ENCODE results near the gene UPK3BL1.
"Not testable (repeated sequence)": the region's sequence is repeated elsewhere in the genome, so short reads cannot be mapped to it uniquely, and the experiment has no call there.

UPK3BL1 gene, protein sequence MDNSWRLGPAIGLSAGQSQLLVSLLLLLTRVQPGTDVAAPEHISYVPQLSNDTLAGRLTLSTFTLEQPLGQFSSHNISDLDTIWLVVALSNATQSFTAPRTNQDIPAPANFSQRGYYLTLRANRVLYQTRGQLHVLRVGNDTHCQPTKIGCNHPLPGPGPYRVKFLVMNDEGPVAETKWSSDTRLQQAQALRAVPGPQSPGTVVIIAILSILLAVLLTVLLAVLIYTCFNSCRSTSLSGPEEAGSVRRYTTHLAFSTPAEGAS

GRCh38 chr7:102642691-102643090 lies at the start of gene UPK3BL1:
Gene UPK3BL1, minus strand, starts transcription at chr7:102642791. Its CDS starts 50 bp downstream, at chr7:102642741.
- DNase-seq, result not testable (repeated sequence)

GRCh38 chr7:102690602-102691001 lies 48.0 kb upstream of the UPK3BL1 start:
- not testable (repeated sequence) for DNase-seq

DNA sequence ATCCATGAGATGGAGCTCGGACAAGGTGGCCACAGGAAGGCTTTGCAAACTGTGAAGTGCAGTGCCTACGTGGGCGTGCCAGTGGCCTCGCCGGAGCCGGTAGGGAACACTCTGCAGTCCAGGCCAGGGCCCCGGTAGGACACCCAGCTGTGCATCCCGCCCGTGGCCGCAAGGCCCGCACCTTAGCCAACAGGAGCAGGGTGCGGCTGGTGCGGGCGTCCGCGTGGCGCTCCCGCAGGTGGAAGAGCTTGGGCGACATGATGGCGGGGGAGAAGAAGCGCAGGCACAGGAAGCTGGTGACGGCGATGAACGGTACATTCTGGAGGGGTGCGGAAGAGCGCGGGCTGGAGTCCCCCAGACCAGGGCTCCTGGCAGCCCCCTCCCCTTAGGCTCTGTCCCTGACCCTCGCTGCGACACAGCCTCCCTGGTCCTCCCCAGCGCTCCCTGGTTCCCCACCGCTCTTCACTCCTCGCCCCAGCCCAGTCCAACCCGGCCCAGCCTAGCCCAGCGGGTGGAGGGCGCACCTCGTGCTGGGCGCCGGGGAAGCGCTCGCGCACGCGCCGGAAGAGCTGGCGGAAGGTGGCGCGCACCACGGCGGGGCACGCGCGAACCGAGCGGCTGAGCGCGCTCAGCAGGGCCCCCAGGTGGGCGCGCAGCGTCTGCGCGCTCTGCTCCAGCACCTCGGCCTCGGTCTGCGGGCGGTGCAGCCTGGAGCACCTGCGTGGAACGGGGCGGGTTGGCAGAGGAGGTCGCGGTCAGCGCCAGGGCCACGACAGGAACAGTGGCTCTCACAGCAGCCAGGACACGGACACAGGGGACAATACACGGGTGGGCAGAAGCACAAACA lies 47.1 kb upstream of the UPK3BL1 start:
- DNase-seq, result peak; percentile 15

DNA sequence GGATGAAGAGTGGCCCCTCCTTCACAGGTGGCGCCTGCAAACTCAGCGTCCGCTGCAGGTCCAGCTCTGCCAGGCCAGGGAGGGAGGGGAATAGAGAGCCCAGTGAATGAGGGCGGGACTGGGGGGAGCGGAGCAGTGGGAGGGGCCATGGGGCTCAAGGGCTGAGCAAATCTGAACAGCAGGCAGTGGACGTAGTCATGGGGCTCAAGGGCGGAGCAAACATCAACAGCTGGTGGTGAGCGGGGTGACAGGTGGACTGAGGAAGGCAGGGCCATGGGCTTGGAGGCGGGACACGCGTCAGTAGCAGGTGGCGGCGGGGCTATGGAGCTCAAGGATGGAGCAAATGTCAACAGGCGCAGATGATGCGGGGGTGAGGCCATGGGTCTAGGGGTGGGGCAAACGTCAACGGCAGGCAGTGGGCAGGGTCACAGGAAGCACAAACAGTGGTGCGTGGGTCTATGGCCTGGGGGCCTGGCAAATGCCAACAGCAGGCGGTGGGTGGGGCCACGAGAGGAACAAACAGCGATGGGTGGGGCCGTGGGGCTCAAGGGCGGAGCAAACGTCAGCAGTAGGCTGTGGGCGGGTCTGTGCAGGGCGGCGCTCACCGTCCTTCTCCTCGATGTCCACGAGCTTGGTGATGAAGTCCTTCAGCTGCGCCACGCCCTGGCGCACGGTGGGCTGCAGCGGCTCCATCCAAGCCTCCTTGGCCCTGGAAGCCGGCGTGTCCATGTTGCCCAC lies 45.9 kb upstream of the UPK3BL1 start:
- DNase-seq, result not testable (repeated sequence)

DNA sequence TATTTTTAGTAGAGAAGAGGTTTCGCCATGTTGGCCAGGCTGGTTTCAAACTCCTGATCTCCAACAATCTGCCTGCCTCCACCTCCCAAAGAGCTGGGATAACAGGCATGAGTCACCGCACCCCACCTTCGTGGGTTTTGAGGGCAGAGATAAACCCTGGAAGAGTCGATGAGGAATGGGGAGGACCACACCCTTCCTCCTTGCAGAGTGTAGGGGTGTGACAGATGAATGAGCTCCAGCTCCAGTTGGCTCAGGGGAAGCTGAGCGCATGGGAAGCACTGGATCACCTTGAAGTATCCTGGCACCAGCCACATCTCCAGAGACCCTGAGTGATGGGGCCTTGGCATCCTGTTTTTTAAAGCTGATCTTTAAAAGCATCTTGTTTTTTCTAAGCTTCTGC lies 40.0 kb upstream of the UPK3BL1 start:
- not testable (repeated sequence) for DNase-seq

GRCh38 chr7:102680780-102681179 lies 38.2 kb upstream of the UPK3BL1 start:
- DNase-seq, result not testable (repeated sequence)

DNA sequence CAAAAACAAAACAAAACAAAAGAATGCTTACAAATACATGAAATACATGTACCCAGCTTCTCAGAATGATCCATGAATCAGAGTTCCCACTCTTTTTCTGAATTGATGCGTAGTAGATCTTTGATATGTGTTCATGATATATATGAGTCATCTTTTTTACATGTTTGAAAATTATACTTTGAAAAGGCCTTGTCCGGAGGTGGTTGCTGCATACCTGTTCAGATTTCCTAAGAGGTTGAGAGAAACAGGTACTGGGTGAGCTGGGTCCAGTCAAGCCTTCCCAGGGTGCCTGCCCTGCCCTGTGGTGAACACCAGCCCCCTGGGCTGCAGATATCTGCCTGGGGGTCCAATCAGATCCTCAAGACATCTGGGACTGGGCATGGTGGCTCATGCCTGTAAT lies 33.0 kb upstream of the UPK3BL1 start:
- DNase-seq, result peak; percentile 8

GRCh38 chr7:102673447-102674067 lies 31.0 kb upstream of the UPK3BL1 start:
- DNase-seq, result not testable (repeated sequence)

GRCh38 chr7:102671956-102672307 lies 29.3 kb upstream of the UPK3BL1 start:
- not testable (repeated sequence) for DNase-seq

GRCh38 chr7:102671166-102671955 lies 28.8 kb upstream of the UPK3BL1 start, which contains the start of gene POLR2J2:
Gene POLR2J2, minus strand, starts transcription at chr7:102671663. Its CDS starts 62 bp downstream, at chr7:102671601.
- DNase-seq, result not testable (repeated sequence)

DNA sequence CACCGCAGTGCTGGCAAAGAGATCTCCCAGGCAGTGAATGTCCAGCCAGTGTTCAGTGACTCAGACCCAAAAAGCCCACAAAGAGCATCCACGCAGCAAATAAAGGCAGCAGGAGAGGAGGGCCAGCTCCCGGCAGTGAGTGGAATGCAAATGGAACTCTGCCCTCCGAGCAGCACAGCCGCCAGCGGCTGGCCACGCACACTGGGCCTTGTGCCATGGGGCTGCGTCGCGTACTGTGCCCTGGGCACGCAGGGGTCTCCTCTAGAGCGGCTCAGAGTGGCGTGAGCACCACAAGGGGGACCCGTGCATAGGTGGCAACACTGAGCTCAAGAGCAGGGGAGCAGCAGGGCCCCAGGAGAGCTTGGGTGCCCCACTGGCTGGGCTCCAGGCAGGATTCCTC lies 24.9 kb upstream of the UPK3BL1 start:
- not testable (repeated sequence) for DNase-seq

GRCh38 chr7:102666850-102667249 lies 24.3 kb upstream of the UPK3BL1 start:
- DNase-seq, result not testable (repeated sequence)

DNA sequence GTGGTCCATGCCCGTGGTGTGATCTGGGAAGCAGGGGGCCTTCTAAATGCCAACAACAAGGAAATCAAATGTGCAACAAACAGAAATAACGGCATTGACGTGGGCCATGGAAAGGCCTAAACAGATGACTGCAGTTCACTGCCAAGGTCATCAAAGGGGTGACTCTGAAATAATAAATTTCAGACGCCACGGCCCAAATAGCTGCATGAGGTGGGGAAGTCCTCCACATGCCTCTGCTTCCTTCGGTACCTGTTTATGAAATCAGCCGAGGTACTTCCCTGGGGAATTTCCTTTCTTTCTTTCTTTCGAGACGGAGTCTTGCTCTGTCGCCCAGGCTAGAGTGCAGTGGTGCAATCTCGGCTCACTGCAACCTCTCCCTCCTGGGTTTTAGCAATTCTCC lies 22.2 kb upstream of the UPK3BL1 start:
- DNase-seq, result not testable (repeated sequence)

DNA sequence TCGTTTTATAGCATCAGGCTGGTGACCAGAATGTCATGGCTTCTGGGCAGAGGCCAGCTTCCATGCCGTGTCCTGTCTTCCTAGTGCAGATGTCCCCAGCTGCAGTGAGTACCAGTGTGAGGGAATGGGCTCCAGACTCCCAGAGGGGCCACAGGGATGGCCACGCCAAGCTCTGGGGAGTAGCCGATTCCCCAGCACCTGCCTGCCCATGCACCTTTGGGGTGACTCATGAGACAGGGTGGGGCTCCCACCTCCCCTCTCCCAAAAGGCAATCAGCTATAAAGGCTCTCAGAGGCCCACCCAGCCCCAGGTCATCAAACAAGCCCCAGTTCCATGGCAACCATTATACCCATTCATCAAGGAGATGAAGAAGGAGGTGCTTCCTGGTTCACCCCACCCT lies 7.3 kb upstream of the UPK3BL1 start, which contains the start of gene SPDYE2B:
Gene SPDYE2B, plus strand, starts transcription at position 396 of the 400 bp plus-strand sequence. CDS start 2,030 bp downstream, outside the sequence.
- not testable (repeated sequence) for DNase-seq

- not testable (repeated sequence) for DNase-seq
Observed at GRCh38 chr7:102647813-102648212, 5.2 kb upstream of the UPK3BL1 start.

- not testable (repeated sequence) for DNase-seq
Observed at GRCh38 chr7:102643404-102643803, 813 bp upstream of the UPK3BL1 start.

GRCh38 chr7:102638848-102639247 lies 3.7 kb downstream of the UPK3BL1 start:
- not testable (repeated sequence) for DNase-seq

DNA sequence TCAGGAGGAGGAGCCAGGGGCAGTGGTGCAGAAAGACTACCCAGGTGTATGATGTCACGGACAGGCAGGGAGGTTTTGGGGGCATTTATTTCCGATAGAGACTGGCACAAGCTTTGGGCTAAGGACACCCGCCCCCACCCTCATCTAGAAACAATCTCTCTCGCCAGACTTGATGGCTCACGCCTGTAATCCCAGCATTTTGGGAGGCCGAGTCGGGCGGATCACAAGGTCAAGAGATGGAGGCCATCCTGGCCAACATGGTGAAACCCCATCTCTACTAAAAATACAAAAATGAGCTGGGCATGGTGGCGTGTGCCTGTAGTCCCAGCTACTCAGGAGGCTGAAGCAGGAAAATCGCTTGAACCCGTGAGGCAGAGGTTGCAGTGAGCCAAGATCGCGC lies 5.6 kb downstream of the UPK3BL1 start:
- DNase-seq, result not testable (repeated sequence)

- DNase-seq, result not testable (repeated sequence)
Observed at GRCh38 chr7:102635354-102635753, 7.2 kb downstream of the UPK3BL1 start.

- not testable (repeated sequence) for DNase-seq
Observed at GRCh38 chr7:102634299-102634698, 8.3 kb downstream of the UPK3BL1 start.

DNA sequence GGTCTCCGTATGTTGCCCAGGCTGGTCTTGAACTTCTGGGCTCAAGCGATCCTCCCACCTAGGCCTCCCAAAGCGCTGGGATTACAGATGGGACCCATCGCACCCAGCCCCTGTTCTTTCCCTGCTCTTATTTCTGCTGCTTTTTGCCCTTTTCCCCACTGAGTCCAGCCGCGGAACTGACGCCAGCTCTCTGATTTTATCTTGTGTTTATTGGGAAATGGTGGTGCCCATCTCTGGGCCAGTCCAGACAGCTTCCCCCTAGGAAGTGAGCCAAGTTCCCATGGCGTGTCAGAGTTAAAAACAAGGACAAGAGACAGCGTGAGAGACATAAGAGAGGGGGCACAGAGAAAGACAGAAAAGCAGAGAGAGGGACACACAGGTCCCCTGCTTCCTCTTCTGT lies 12.0 kb downstream of the UPK3BL1 start:
- DNase-seq, result not testable (repeated sequence)

All from stimulated activated CD4-positive, alpha-beta T cell treated with anti-CD3 and anti-CD28 coated beads, Interleukin-4, amount 100 ng/mL, for 1 hour (primary cell).